Measurements from ENCODE around the gene PRKCA. TPM values are rescaled to one million over a fixed set of nuclear protein-coding genes. Genes with fewer than 3 reads are reported as not detected.

The PRKCA gene
- total RNA-seq, 1 experiment from 2014 or later, result 29.5 TPM

DNA sequence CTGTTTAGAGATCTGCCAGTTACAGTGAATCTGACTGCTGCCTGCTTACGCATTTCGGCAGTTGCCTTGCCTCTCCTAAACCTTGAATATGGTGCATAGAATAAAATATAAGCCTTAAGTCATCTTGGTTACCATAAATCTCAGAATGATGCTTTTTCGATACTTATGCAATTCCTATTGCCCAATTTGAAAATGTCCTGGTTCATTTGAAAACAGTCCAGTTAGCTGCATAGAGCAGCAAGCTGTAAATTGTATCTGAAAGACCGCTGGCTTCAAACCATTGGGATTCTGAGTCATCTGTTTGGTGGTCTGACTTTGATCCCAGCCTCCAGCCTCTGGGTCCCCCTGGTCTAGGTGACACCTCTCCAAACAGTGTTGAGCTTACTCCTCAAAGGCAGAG is 2.7 kb upstream of the PRKCA start:
- no peaks in the 10 kb centered on the region for H3K36me3 Mint-ChIP-seq
- ATAC-seq, result no peak

More for the DNA sequence above, 2.7 kb upstream of the PRKCA start:
- DNase-seq (ENCODE audit: low spot score), result no peak
- TF ChIP-seq SP1 (CRISPR knock-in tag; conservative IDR thresholded peaks at IDR 0.05) (no peak), ZNF138 (CRISPR knock-in tag; conservative IDR thresholded peaks at IDR 0.05) (no peak), ZNF671 (CRISPR knock-in tag; IDR thresholded peaks at IDR 0.05) (no peak), GRHL2 (CRISPR knock-in tag; IDR thresholded peaks at IDR 0.05; ENCODE audit: insufficient replicate concordance, severe bottlenecking) (no peak), MYBL2 (CRISPR knock-in tag; IDR thresholded peaks at IDR 0.05) (no peak), ZNF219 (CRISPR knock-in tag; IDR thresholded peaks at IDR 0.05; ENCODE audit: borderline replicate concordance) (no peak), ZNF232 (CRISPR knock-in tag; IDR thresholded peaks at IDR 0.05) (no peak), NR3C1 (CRISPR knock-in tag; conservative IDR thresholded peaks at IDR 0.05; ENCODE audit: low read depth) (no peak), NFATC4 (CRISPR knock-in tag; IDR thresholded peaks at IDR 0.05) (no peak), TEAD1 (CRISPR knock-in tag; IDR thresholded peaks at IDR 0.05) (no peak), FOXP1 (CRISPR knock-in tag; IDR thresholded peaks at IDR 0.05; ENCODE audit: borderline replicate concordance) (no peak), GTF2I (CRISPR knock-in tag; conservative IDR thresholded peaks at IDR 0.05) (no peak), ETV6 (CRISPR knock-in tag; IDR thresholded peaks at IDR 0.05) (no peak)
- TF ChIP-seq, protein P1, sequence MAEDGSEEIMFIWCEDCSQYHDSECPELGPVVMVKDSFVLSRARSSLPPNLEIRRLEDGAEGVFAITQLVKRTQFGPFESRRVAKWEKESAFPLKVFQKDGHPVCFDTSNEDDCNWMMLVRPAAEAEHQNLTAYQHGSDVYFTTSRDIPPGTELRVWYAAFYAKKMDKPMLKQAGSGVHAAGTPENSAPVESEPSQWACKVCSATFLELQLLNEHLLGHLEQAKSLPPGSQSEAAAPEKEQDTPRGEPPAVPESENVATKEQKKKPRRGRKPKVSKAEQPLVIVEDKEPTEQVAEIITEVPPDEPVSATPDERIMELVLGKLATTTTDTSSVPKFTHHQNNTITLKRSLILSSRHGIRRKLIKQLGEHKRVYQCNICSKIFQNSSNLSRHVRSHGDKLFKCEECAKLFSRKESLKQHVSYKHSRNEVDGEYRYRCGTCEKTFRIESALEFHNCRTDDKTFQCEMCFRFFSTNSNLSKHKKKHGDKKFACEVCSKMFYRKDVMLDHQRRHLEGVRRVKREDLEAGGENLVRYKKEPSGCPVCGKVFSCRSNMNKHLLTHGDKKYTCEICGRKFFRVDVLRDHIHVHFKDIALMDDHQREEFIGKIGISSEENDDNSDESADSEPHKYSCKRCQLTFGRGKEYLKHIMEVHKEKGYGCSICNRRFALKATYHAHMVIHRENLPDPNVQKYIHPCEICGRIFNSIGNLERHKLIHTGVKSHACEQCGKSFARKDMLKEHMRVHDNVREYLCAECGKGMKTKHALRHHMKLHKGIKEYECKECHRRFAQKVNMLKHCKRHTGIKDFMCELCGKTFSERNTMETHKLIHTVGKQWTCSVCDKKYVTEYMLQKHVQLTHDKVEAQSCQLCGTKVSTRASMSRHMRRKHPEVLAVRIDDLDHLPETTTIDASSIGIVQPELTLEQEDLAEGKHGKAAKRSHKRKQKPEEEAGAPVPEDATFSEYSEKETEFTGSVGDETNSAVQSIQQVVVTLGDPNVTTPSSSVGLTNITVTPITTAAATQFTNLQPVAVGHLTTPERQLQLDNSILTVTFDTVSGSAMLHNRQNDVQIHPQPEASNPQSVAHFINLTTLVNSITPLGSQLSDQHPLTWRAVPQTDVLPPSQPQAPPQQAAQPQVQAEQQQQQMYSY (CRISPR knock-in tag; IDR thresholded peaks at IDR 0.05), result no peak
- TF ChIP-seq, protein P2, sequence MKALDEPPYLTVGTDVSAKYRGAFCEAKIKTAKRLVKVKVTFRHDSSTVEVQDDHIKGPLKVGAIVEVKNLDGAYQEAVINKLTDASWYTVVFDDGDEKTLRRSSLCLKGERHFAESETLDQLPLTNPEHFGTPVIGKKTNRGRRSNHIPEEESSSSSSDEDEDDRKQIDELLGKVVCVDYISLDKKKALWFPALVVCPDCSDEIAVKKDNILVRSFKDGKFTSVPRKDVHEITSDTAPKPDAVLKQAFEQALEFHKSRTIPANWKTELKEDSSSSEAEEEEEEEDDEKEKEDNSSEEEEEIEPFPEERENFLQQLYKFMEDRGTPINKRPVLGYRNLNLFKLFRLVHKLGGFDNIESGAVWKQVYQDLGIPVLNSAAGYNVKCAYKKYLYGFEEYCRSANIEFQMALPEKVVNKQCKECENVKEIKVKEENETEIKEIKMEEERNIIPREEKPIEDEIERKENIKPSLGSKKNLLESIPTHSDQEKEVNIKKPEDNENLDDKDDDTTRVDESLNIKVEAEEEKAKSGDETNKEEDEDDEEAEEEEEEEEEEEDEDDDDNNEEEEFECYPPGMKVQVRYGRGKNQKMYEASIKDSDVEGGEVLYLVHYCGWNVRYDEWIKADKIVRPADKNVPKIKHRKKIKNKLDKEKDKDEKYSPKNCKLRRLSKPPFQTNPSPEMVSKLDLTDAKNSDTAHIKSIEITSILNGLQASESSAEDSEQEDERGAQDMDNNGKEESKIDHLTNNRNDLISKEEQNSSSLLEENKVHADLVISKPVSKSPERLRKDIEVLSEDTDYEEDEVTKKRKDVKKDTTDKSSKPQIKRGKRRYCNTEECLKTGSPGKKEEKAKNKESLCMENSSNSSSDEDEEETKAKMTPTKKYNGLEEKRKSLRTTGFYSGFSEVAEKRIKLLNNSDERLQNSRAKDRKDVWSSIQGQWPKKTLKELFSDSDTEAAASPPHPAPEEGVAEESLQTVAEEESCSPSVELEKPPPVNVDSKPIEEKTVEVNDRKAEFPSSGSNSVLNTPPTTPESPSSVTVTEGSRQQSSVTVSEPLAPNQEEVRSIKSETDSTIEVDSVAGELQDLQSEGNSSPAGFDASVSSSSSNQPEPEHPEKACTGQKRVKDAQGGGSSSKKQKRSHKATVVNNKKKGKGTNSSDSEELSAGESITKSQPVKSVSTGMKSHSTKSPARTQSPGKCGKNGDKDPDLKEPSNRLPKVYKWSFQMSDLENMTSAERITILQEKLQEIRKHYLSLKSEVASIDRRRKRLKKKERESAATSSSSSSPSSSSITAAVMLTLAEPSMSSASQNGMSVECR (CRISPR knock-in tag; IDR thresholded peaks at IDR 0.05; ENCODE audit: borderline replicate concordance), result no peak
- TF ChIP-seq, protein P3, sequence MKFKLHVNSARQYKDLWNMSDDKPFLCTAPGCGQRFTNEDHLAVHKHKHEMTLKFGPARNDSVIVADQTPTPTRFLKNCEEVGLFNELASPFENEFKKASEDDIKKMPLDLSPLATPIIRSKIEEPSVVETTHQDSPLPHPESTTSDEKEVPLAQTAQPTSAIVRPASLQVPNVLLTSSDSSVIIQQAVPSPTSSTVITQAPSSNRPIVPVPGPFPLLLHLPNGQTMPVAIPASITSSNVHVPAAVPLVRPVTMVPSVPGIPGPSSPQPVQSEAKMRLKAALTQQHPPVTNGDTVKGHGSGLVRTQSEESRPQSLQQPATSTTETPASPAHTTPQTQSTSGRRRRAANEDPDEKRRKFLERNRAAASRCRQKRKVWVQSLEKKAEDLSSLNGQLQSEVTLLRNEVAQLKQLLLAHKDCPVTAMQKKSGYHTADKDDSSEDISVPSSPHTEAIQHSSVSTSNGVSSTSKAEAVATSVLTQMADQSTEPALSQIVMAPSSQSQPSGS (CRISPR knock-in tag; IDR thresholded peaks at IDR 0.05; ENCODE audit: borderline replicate concordance, low read depth), result no peak
- TF ChIP-seq, protein P4, sequence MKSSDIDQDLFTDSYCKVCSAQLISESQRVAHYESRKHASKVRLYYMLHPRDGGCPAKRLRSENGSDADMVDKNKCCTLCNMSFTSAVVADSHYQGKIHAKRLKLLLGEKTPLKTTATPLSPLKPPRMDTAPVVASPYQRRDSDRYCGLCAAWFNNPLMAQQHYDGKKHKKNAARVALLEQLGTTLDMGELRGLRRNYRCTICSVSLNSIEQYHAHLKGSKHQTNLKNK (CRISPR knock-in tag; IDR thresholded peaks at IDR 0.05), result no peak
- TF ChIP-seq, protein P5, sequence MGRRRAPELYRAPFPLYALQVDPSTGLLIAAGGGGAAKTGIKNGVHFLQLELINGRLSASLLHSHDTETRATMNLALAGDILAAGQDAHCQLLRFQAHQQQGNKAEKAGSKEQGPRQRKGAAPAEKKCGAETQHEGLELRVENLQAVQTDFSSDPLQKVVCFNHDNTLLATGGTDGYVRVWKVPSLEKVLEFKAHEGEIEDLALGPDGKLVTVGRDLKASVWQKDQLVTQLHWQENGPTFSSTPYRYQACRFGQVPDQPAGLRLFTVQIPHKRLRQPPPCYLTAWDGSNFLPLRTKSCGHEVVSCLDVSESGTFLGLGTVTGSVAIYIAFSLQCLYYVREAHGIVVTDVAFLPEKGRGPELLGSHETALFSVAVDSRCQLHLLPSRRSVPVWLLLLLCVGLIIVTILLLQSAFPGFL (CRISPR knock-in tag; IDR thresholded peaks at IDR 0.05; ENCODE audit: borderline replicate concordance), result no peak
- H3K4me3 Mint-ChIP-seq, result no peak overlapping the region
- CTCF ChIA-PET, result interaction anchor here (2.5 kb wide), 1 partner anchor 11 kb away, joined by 9 read pairs; no protein-coding TSS in a partner anchor
- no peak overlapping the region for H3K27ac Mint-ChIP-seq
- peaks cover 23% of the 10 kb centered on the region for H3K4me1 Mint-ChIP-seq
- H3K27me3 Mint-ChIP-seq (ENCODE audit: low read depth), result peaks cover 34% of the 10 kb centered on the region
- no peaks in the 10 kb centered on the region for H3K9me3 Mint-ChIP-seq
- POLR2A ChIA-PET, result no interaction called here

All from WTC11 (cell line).